NCI-H2171 treated with DMSO at 0.1 percent for 48 hours (cell line): ENCODE results near the gene GAS5.
"Not testable (repeated sequence)": the region's sequence is repeated elsewhere in the genome, so short reads cannot be mapped to it uniquely, and the experiment has no call there.

Experiments used
- DNase-seq: peaks from one replicate; lab custom pipeline; 2025; lab: John Stamatoyannopoulos, UW

The GAS5 gene

DNA sequence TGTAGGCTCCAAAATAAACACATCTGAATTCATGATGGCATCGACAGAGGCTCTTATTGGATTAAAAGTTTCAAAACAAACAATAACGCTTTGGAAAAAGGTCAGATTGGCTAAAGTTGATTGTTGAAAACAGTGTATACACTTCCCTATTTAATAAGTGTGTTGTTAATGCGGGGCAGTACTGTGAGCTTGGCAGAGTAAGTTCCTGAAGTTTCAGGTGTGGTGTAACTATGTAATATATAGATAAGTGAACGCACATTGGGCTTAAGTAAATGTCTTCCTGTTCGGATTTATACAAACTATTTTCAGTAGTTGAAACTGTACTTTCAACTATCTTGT is 1.2 kb upstream of the GAS5 start:
- DNase-seq: no peak

DNA sequence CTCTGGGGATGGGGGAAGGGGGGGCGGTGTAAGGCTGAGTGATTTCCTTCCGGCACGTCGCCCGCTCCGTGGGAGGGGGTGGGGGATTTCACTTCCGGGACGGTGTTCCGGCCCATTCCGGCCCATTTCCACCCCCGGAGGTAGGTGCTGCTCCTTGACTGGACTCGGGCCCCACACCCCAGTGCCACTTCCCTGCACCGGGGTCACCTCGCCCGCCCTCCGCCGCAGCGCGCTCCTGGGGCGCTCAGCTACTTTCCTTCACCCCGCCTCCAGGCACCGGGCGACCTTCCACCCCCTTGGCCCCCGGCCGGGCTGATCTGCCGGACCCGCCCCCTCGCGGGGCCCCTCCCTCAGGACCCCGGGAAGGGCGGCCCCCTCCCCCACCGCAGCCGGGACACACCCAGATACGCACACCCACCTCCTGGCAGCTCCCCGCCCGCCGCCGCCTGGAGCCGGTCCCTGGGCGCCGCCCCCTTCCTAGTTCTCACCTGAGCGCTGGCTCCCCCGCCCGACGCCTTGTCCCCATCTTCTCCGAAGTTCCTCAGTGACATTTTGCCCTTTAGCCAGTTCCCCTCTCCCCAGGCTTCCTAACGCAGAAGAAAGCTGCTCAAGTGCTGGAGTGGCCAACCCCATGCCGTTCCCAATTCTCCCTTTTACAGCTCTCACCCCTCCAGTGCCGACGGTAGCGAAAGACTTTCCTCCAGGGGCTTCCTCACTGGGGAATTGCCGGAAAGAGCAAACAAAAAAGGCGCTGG is 654 bp upstream of the GAS5 start, which contains the start of gene ZBTB37:
TSS of gene ZBTB37 (plus strand) at position 115 of the 755 bp plus-strand sequence. CDS start 1,846 bp downstream, outside the sequence.
- peak; percentile 95 for DNase-seq

DNA sequence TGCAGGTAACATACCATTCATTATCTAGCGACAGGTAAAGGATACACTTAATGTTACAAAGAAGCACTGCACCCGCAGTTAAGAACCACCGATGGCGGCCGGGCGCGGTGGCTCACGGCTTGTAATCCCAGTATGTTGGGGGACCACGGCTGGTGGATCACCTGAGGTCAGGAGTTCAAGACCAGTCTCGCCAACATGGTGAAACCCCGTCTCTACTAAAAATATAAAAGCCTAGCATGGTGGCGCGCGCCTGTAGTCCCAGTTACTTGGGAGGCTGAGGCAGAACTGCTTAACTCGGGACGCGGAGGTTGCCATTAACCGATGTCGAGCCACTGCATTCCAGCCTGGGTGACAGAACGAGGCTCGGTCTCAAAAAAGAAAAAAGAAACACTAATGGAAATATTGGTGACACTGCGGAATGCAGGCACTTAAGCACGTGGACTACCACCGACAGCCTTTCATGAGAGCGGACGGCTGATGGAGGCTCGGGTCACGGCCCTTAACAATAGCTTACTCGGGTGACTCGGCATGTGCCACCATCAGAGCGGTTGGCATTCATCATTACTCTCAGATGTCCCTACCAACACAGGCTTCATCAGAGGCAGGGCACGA is 542 bp downstream of the GAS5 start:
- DNase-seq: no peak

- no peak for DNase-seq
Measured at GRCh38 chr1:173866413-173867115, 1.2 kb downstream of the GAS5 start.

DNA sequence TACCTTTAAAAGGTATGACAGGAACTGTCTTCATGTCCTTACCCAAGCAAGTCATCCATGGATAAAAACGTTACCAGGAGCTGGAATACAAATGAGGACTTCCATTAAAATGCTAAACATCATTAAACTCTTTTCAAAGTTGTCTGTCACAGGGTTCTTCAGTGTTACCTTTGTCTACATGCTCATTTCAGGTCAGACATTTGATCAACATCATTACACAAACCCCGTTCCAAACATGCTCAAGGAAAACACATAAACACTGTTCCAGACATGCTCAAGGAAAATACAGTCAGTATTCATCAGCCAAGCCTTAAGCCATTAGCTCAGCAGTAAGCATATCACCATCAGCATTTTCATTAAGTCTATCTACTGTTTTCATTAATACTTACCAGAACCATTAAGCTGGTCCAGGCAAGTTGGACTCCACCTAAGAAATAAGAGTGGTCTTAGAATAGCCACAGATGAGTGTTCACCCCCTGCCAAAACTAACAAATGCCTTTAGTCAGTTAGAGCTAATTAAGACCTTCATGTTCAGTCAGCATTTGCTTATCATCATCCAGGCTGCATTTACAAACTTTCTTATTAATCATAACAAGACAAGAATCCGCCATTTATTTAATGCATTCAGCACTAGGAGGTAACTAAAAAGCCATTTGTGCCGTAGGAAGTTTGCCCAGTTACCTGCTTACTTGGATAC is 2.2 kb downstream of the GAS5 start:
- no peak for DNase-seq

- no peak for DNase-seq
Measured at GRCh38 chr1:173864179-173864867, 3.5 kb downstream of the GAS5 start.

DNA sequence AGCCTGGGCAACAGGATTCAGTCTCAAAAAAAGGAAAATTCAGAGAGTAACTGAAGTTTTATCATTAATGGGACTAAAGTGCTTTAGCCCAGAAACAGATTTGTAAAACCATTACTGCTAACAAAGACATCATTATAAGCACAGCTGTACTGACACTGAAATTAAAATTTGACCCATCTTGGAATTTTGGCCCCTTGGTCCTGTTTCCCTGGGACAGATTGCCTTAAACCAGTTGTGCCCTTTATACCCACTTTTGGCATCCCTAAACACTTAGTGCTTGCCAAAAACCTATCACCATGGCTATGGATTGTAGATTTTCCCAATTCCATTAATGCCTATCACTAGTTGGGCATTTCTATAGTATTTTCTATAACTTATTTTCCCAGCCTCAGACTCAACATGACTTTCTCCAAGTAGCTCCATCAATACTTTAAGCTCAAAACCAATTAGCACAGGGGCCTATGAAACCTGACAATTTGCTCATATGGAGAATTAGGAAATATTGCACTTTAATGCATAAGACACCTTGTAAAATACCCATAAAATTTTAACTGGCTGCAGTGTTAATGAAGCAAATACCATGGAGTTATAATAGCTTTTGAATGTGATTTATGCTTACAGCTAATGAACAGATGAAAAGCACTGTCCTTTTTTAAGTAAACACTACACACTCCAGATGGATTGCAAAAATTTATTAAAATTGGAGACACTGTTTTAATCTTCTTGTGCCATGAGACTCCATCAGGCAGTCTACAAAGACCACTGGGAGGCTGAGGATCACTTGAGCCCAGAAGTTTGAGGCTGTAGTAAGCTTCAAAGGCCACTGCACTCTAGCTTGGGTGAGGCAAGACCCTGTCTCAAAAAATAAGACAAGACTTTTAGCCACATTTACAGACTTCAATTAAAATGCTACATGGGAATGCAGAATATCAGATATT is 4.3 kb downstream of the GAS5 start:
- no peak for DNase-seq

DNA sequence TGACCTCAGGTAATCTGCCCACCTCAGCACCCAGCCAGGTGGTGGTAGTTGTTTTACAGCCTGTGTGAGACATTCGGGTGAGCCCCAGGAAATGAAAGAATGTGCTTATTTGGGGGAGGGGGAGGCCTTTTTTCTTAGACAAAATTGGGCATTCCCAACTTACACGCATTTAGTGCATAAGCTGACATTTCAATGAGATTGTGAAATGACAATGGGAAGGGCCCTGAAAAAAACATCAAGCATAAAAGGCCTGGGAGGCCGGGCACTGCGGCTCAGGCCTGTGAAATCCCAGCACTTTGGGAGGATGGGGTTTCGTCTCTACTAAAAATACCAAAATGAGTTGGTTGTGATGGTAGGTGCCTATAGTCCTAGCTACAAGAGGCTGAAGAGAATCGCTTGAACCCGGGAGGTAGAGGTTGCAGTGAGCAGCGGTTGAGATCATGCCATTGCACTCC is 5.0 kb downstream of the GAS5 start:
- DNase-seq: no peak

GRCh38 chr1:173862146-173862768 is 5.5 kb downstream of the GAS5 start:
- DNase-seq: peak; percentile 20

GRCh38 chr1:173861731-173862145 is 6.1 kb downstream of the GAS5 start:
- no peak for DNase-seq

GRCh38 chr1:173860065-173860464 is 7.7 kb downstream of the GAS5 start:
- DNase-seq: no peak

DNA sequence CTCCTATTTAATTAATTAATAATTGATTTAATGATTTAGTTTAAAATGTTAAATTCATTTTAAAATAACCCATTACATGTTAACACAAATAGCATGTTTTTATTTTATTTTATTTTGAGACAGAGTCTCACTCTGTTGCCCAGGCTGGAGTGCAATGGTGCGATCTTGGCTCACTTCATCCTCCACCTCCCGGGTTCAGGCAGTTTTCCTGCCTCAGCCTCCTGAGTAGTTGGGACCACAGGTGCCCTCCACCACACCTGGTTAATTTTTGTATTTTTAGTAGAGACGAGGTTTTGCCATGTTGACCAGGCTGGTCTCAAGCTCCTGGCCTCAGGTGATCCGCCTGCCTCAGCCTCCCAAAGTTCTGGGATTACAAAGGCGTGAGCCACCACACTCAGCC is 8.2 kb downstream of the GAS5 start:
- not testable (repeated sequence) for DNase-seq

GRCh38 chr1:173857363-173857917 is 10.3 kb downstream of the GAS5 start:
- no peak for DNase-seq

GRCh38 chr1:173856903-173857302 is 10.9 kb downstream of the GAS5 start:
- DNase-seq: no peak

DNA sequence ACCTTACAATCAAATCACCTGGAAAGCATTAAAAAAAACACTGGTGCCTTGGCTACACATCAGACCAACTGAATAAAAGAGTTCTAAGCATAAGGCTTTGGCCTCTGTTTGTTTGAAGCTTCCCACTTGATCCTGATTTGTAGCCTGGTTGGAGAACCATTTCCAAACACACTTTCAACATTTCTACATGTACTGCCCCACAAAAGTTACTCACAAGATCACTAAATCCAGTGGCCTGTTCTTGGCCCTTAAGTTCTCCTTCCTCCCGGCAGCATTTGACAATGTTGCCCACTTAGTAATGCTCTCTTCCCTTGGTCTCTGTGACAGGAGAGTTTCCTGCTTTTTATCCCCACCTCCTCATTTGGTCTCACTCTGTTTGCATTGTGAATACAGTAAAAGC is 11.8 kb downstream of the GAS5 start:
- DNase-seq: no peak

- DNase-seq: no peak
Measured at GRCh38 chr1:173853074-173853473, 14.7 kb downstream of the GAS5 start.

DNA sequence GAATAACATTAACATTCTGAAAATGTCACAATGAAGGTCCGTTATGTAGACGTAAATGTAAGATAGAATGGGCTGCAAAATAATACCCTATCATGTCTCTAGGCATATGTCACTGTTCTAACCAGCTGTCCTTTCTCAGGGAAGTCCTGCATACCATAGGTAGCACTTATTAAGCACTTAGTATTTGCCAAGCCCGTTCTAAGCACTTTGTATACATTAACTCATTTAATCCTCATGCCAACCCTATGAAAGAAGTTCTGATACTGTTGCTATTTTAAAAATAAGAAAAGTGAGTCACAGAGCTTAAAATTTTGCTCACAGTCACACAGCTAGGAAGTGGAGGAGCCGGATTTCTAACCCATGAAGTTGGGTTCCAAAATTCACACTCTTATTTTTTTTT is 15.7 kb downstream of the GAS5 start:
- DNase-seq: no peak

DNA sequence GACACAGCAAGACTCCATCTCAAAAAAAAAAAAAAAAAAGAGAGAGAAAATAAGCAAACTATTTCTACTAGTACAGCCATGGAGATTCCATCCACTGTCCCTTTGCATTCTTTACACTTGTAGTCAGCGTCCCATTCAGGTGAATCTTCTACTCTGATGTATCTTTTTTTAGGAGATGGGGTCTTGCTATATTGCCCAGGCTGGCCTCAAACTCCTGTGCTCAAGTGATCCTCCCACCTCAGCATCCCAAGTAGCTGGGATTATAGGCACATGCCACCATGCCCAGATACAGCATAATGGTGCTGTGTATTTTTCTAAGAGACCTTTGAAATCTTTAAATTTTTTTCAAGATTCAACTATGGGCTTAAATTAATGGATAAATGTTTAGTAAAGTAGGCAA is 35.0 kb downstream of the GAS5 start:
- DNase-seq: no peak

- no peak for DNase-seq
Measured at GRCh38 chr1:173827611-173828010, 40.2 kb downstream of the GAS5 start.
